KOPT-K1 (cell line): Measurements from ENCODE around the gene FADS2.

ENCODE experiments used
- H3K27ac ChIP-seq: fragments of 200-600 bp; sonication (generic); 2 replicates; pipeline ENCODE4 v1.5.1; 2016; ENCODE audit warnings: antibody characterized with exemption, mild to moderate bottlenecking, low read depth, low read length; ENCODE audit not compliant: poor library complexity, severe bottlenecking
- H3K36me3 ChIP-seq: fragments of 200-600 bp; sonication (generic); 2 replicates; pipeline ENCODE4 v1.5.1; 2017; ENCODE audit warnings: antibody characterized with exemption, mild to moderate bottlenecking, low read length, moderate library complexity; ENCODE audit not compliant: insufficient read depth
- H3K9me3 ChIP-seq: fragments of 200-600 bp; sonication (generic); 2 replicates; pipeline ENCODE4 v1.5.1; 2017; ENCODE audit warnings: antibody characterized with exemption, low read length, mild to moderate bottlenecking; ENCODE audit not compliant: insufficient read depth, poor library complexity, severe bottlenecking

The FADS2 gene

GRCh38 chr11:61902313-61902712 is 74.2 kb downstream of the FADS2 start:
- H3K9me3 ChIP-seq, result no peaks in the 10 kb centered on the region
- H3K27ac ChIP-seq, result no peak overlapping the region
- no peaks in the 10 kb centered on the region for H3K36me3 ChIP-seq

GRCh38 chr11:61903845-61904244 is 75.7 kb downstream of the FADS2 start:
- Histone ChIP-seq H3K27ac (no peak overlapping the region), H3K9me3 (no peaks in the 10 kb centered on the region), H3K36me3 (no peaks in the 10 kb centered on the region)

- no peaks in the 10 kb centered on the region for H3K9me3 ChIP-seq
- no peak overlapping the region for H3K27ac ChIP-seq
- no peaks in the 10 kb centered on the region for H3K36me3 ChIP-seq
These were observed 76.5 kb downstream of the FADS2 start for GRCh38 chr11:61904539-61905048.

- Histone ChIP-seq H3K36me3 (no peaks in the 10 kb centered on the region), H3K27ac (no peak overlapping the region), H3K9me3 (no peaks in the 10 kb centered on the region)
These were observed 77.1 kb downstream of the FADS2 start for GRCh38 chr11:61905067-61905696.

- Histone ChIP-seq H3K27ac (no peak overlapping the region), H3K9me3 (no peaks in the 10 kb centered on the region), H3K36me3 (no peaks in the 10 kb centered on the region)
These were observed 77.9 kb downstream of the FADS2 start for GRCh38 chr11:61905801-61906521.

GRCh38 chr11:61906522-61906909 is 78.4 kb downstream of the FADS2 start:
- H3K9me3 ChIP-seq, result no peaks in the 10 kb centered on the region
- H3K27ac ChIP-seq, result no peak overlapping the region
- H3K36me3 ChIP-seq, result no peaks in the 10 kb centered on the region

- H3K36me3 ChIP-seq, result no peaks in the 10 kb centered on the region
- H3K9me3 ChIP-seq, result no peaks in the 10 kb centered on the region
- H3K27ac ChIP-seq, result no peak overlapping the region
These were observed 79.2 kb downstream of the FADS2 start for GRCh38 chr11:61907282-61907681.

GRCh38 chr11:61907871-61908729 is 80.0 kb downstream of the FADS2 start:
- H3K27ac ChIP-seq, result no peak overlapping the region
- H3K9me3 ChIP-seq, result no peaks in the 10 kb centered on the region
- no peaks in the 10 kb centered on the region for H3K36me3 ChIP-seq

- Histone ChIP-seq H3K27ac (no peak overlapping the region), H3K9me3 (no peaks in the 10 kb centered on the region), H3K36me3 (no peaks in the 10 kb centered on the region)
These were observed 80.7 kb downstream of the FADS2 start for GRCh38 chr11:61908730-61909316.

GRCh38 chr11:61910187-61911127 is 82.4 kb downstream of the FADS2 start:
- no peak overlapping the region for H3K27ac ChIP-seq
- no peaks in the 10 kb centered on the region for H3K9me3 ChIP-seq
- H3K36me3 ChIP-seq, result no peaks in the 10 kb centered on the region

- no peak overlapping the region for H3K27ac ChIP-seq
- no peaks in the 10 kb centered on the region for H3K36me3 ChIP-seq
- no peaks in the 10 kb centered on the region for H3K9me3 ChIP-seq
These were observed 83.1 kb downstream of the FADS2 start for GRCh38 chr11:61911128-61911700.

- no peaks in the 10 kb centered on the region for H3K9me3 ChIP-seq
- no peak overlapping the region for H3K27ac ChIP-seq
- no peaks in the 10 kb centered on the region for H3K36me3 ChIP-seq
These were observed 83.8 kb downstream of the FADS2 start for GRCh38 chr11:61911701-61912529.

- H3K9me3 ChIP-seq, result no peaks in the 10 kb centered on the region
- no peak overlapping the region for H3K27ac ChIP-seq
- no peaks in the 10 kb centered on the region for H3K36me3 ChIP-seq
These were observed 84.4 kb downstream of the FADS2 start for GRCh38 chr11:61912530-61912898.
